Heart left ventricle (tissue), 16 donors: ENCODE measurements around the gene APP. TPM values are rescaled to one million over a fixed set of nuclear protein-coding genes. Genes with fewer than 3 reads are reported as not detected.

Experiments used
- ATAC-seq, 4 donors: fragments of 200-7000 bp; cut with Tn5 transposase; one replicate each; pipeline ENCODE4 v1.9.1; 2020 to 2022; ENCODE audit warnings: moderate library complexity in 4 of 4, mild to moderate bottlenecking in 3 of 4, moderate number of reproducible peaks in 1 of 4
- DNase-seq, 5 donors: peaks; one replicate each; pipeline ENCODE4 v3.0.0-alpha.2; 2020
- H3K27ac ChIP-seq, 12 donors: fragments of 200-600 bp; sonication (generic) in 4 of 12; one replicate each; pipeline versions ENCODE4 v1.5.0 to v1.8.0; 2016 to 2022; ENCODE audit warnings: mild to moderate bottlenecking in 2 of 12
- H3K27me3 ChIP-seq, 9 donors: fragments of 200-600 bp; sonication (generic) in 2 of 9; one replicate each; pipeline versions ENCODE4 v1.5.1 to v1.8.0; 2016 to 2022; ENCODE audit warnings: mild to moderate bottlenecking in 3 of 9
- H3K36me3 ChIP-seq, 9 donors: fragments of 200-600 bp; sonication (generic) in 2 of 9; one replicate each; pipeline versions ENCODE4 v1.5.0 to v1.8.0; 2018 to 2022; ENCODE audit warnings: mild to moderate bottlenecking in 2 of 9
- H3K4me1 ChIP-seq, 12 donors: fragments of 200-600 bp; sonication (generic) in 4 of 12; one replicate each; pipeline versions ENCODE4 v1.5.0 to v1.8.0; 2016 to 2022; ENCODE audit warnings: mild to moderate bottlenecking in 3 of 12
- H3K4me3 ChIP-seq, 12 donors: fragments of 200-600 bp; sonication (generic) in 4 of 12; one replicate each; pipeline versions ENCODE4 v1.5.0 to v1.8.0; 2017 to 2022; ENCODE audit warnings: mild to moderate bottlenecking in 9 of 12, moderate library complexity in 4 of 12
- H3K9me3 ChIP-seq, 12 donors: fragments of 200-600 bp; sonication (generic) in 4 of 12; one replicate each; pipeline versions ENCODE4 v1.5.0 to v1.8.0; 2016 to 2022; ENCODE audit warnings: mild to moderate bottlenecking in 1 of 12
- POLR2A ChIP-seq, 2 donors: fragments of 450-650 bp; IDR thresholded peaks; one replicate each; pipeline ENCODE4 v1.6.1; 2017; ENCODE audit warnings: antibody characterized with exemption in 2 of 2, mild to moderate bottlenecking in 2 of 2, moderate library complexity in 2 of 2
- WGBS, 4 donors: extraction: QIAGEN DNeasy Blood & Tissue Kit in 2 of 4; methylation state at CpG; one replicate each; pipeline versions ENCODE4 v1.1.5 to v1.1.7; 2013 to 2018; 5-methylcytosine and 5-hydroxymethylcytosine counted together
- intact Hi-C, 10 donors: fragments of 100-400 bp; cut with DNase I; formaldehyde crosslinking; loops; one replicate each; pipeline versions ENCODE4 v1.11.1 to v1.14.2; 2022
- polyA plus RNA-seq, 2 donors: library from polyadenylated mRNA; stranded (reverse); fragments of 200-250 nt; gene quantifications; one replicate each; pipeline ENCODE4 v1.2.3, GENCODE V29; 2013
- total RNA-seq, 9 donors: library from RNA; depleted of rRNA in 2 of 9; stranded (reverse); fragments of >200 nt in 2 of 9; fragmentation: NEBNext Ultra II Directional in 3 of 9; extraction: Animal tissue kit (Norgen Biotek cat#: 25700) in 3 of 9; gene quantifications; one replicate each; pipeline versions ENCODE4 v1.1.0 to v1.2.4, GENCODE V29; 2016 to 2023
- TF ChIP-seq, protein P1 (sequence below), 12 donors: fragments of 200-600 bp; sonication (generic) in 4 of 12; IDR thresholded peaks; one replicate each; pipeline versions ENCODE4 v1.5.0 to v1.8.0; 2018 to 2022; ENCODE audit warnings: antibody characterized with exemption in 12 of 12, mild to moderate bottlenecking in 5 of 12
- donor health status: ischemic (EF 13 %, LVEDD 7.1; RV severe dilation, severe dysfunction).
- donor health status: healthy with polysubstance abuse.
- donor health status: DM: no; HTN: yes; CAD: no.
- donor health status: DM: no; HTN: no; CAD: no.
- donor health status: ischemic (EF 25% LVEDD 6.9; RV normal size, moderate dysfunction).
- donor health status: ischemic (EF 25% LVEDD 5.7; RV mildly dilated, moderate dysfunction).
- donor health status: healthy.
- donor health status: DM: yes; HTN: yes; CAD: no.
- donor health status: ischemic (EF 35%, LVEDD 5.7; RV mildly dilated, moderate dysfunction).
- donor health status: nonischemic (EF 11% LVEDD 7.7; RV severe dilation, severe dysfunction).
- donor health status: DM: yes; HTN: yes; CAD: no.
- donor health status: PGD.
- donor health status: ischemic (EF 29% LVEDD 5.4; RV normal size, mild dysfunction).
- donor health status: nonischemic (EF 23%, LVEDD 6.1; RV moderate dilation, normal function).

APP gene
- total and polyA plus RNA-seq, 11 donors = 103 to 467 (median 373) TPM

GRCh38 chr21:25909341-25909740 lies 261.2 kb downstream of the APP start:
- no peaks in the 10 kb centered on the region for H3K9me3 ChIP-seq
- peaks cover 0 to 21% (median 3%) of the 10 kb centered on the region in 9 donors for H3K36me3 ChIP-seq
- no peak for DNase-seq
- H3K4me3 ChIP-seq = no peak overlapping the region
- peaks cover 0 to 58% (median 33%) of the 10 kb centered on the region in 12 donors for H3K4me1 ChIP-seq
- 92 to 95% (median 95%) methylated on average over 5 of the region's 5 CpGs for WGBS, 4 donors
- no peaks in the 10 kb centered on the region for H3K27me3 ChIP-seq
- TF ChIP-seq, protein P1, sequence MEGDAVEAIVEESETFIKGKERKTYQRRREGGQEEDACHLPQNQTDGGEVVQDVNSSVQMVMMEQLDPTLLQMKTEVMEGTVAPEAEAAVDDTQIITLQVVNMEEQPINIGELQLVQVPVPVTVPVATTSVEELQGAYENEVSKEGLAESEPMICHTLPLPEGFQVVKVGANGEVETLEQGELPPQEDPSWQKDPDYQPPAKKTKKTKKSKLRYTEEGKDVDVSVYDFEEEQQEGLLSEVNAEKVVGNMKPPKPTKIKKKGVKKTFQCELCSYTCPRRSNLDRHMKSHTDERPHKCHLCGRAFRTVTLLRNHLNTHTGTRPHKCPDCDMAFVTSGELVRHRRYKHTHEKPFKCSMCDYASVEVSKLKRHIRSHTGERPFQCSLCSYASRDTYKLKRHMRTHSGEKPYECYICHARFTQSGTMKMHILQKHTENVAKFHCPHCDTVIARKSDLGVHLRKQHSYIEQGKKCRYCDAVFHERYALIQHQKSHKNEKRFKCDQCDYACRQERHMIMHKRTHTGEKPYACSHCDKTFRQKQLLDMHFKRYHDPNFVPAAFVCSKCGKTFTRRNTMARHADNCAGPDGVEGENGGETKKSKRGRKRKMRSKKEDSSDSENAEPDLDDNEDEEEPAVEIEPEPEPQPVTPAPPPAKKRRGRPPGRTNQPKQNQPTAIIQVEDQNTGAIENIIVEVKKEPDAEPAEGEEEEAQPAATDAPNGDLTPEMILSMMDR (IDR thresholded peaks at IDR 0.05) = no peak
- no peak for TF ChIP-seq POLR2A (IDR thresholded peaks at IDR 0.05)
- intact Hi-C loops = no loop called here
- no peak overlapping the region for H3K27ac ChIP-seq
- ATAC-seq = no peak

DNA sequence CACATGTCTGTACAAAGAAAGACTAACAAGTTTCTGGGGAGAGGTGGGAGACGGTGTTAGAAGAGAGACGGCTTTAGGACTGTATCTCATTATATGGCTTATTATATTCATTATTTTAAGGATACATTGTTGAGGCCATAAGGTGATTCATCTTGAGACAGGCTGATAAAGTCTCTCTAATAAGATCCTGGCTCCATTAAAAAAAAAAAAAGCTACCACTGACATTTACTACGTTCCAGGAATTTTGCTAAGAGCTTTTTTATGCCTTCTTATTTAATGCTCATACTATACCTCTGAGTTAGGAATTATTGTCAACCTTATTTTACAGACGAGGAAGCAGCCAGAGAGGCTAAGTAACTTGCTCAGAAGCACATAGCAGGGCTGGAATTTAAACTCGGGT lies 262.1 kb downstream of the APP start:
- H3K27ac ChIP-seq = peak overlapping the region in 2 of 12 donors; percentile 4 to 6
- no peak for ATAC-seq
- H3K4me1 ChIP-seq = peaks cover 0 to 56% (median 28%) of the 10 kb centered on the region in 12 donors
- TF ChIP-seq POLR2A (IDR thresholded peaks at IDR 0.05) = no peak
- TF ChIP-seq, protein P1 (IDR thresholded peaks at IDR 0.05) = no peak
- intact Hi-C loops = no loop called here
- no peaks in the 10 kb centered on the region for H3K9me3 ChIP-seq
- peaks cover 0 to 29% (median 6%) of the 10 kb centered on the region in 9 donors for H3K36me3 ChIP-seq
- no peak for DNase-seq
- no peaks in the 10 kb centered on the region for H3K27me3 ChIP-seq
- no peak overlapping the region for H3K4me3 ChIP-seq
- 73 to 85% (median 81%) methylated on average over 5 of the region's 5 CpGs for WGBS, 4 donors

DNA sequence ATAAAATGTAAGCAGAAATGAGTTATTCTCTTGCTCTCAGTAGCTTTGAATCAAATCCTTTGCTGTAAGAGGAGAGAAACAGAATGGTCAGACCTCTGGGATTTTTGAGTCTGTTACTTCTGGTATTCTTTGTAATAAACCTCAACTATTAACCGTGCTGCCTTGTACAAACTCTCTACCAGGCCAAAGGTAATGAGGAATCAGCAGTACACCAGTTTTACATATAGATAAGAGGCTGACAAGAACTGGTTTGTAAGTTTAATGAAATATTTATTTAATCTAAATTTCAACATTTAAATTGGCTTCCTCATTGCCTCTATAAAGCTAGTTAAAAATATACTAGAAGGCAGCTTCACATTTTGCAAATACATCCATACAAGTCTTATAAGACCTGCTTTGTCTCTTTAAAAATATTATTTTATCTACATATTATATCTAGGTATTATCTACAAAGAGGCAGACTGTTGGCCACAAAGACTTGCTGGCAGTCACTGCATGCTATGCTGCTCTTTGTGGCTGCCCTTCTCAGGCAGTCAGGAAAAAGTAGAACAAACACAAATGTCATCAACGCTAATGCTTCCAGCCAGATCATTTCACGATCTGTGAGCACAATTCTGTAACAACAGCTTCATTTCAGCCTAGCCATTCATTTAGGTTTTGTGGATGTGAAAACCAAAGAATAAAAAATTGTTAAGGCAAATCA lies 262.8 kb downstream of the APP start:
- Histone ChIP-seq H3K27ac (peak overlapping the region in 3 of 12 donors; percentile 4 to 19 (median 6)), H3K4me1 (peaks cover 0 to 50% (median 24%) of the 10 kb centered on the region in 12 donors), H3K9me3 (no peaks in the 10 kb centered on the region), H3K4me3 (no peak overlapping the region), H3K36me3 (peaks cover 0 to 36% (median 6%) of the 10 kb centered on the region in 9 donors), H3K27me3 (no peaks in the 10 kb centered on the region)
- TF ChIP-seq, protein P1 (IDR thresholded peaks at IDR 0.05) = no peak
- TF ChIP-seq POLR2A (IDR thresholded peaks at IDR 0.05) = no peak
- ATAC-seq (peak in 3 of 4 donors; percentile 31 to 39 (median 34)), DNase-seq (no peak)
- intact Hi-C loops = no loop called here
- 41 to 56% (median 53%) methylated on average over 3 of the region's 3 CpGs for WGBS, 4 donors

GRCh38 chr21:25906587-25906986 lies 264.0 kb downstream of the APP start:
- TF ChIP-seq, protein P1 (IDR thresholded peaks at IDR 0.05) = no peak
- no peak for TF ChIP-seq POLR2A (IDR thresholded peaks at IDR 0.05)
- H3K4me1 ChIP-seq = peaks cover 0 to 43% (median 18%) of the 10 kb centered on the region in 12 donors
- ATAC-seq (no peak), DNase-seq (no peak)
- intact Hi-C loops = no loop called here
- H3K9me3 ChIP-seq = no peaks in the 10 kb centered on the region
- H3K36me3 ChIP-seq = peaks cover 0 to 39% (median 6%) of the 10 kb centered on the region in 9 donors
- H3K4me3 ChIP-seq = no peak overlapping the region
- no peaks in the 10 kb centered on the region for H3K27me3 ChIP-seq
- no peak overlapping the region for H3K27ac ChIP-seq
- 93 to 96% (median 94%) methylated on average over 7 of the region's 7 CpGs for WGBS, 4 donors
